Measurements from ENCODE around the gene SPRYD7.

Gene SPRYD7

GRCh38 chr13:49936968-49937273 lies 781 bp upstream of the SPRYD7 start:
- no peaks in the 10 kb centered on the region for H3K9me3 ChIP-seq
- TF ChIP-seq CTCF (IDR thresholded peaks at IDR 0.05; ENCODE audit: low read depth, low read length) = no peak
- peak overlapping the region; percentile 92 for H3K4me3 ChIP-seq (ENCODE audit: low read depth, low read length)
- no peaks in the 10 kb centered on the region for H3K36me3 ChIP-seq
- H3K4me1 ChIP-seq = 0 out of 2 replicates have a peak, but pooled peaks cover 3% of the 10 kb centered on the region
- peaks cover 6% of the 10 kb centered on the region for H3K27me3 ChIP-seq
- no peak for DNase-seq

GRCh38 chr13:49935171-49936074 lies 717 bp downstream of the SPRYD7 start:
- peaks cover 6% of the 10 kb centered on the region for H3K27me3 ChIP-seq
- H3K4me3 ChIP-seq (ENCODE audit: low read depth, low read length) = peak overlapping the region; percentile 92
- H3K36me3 ChIP-seq = no peaks in the 10 kb centered on the region
- H3K9me3 ChIP-seq = no peaks in the 10 kb centered on the region
- no peak for TF ChIP-seq CTCF (IDR thresholded peaks at IDR 0.05; ENCODE audit: low read depth, low read length)
- H3K4me1 ChIP-seq = 0 out of 2 replicates have a peak, but pooled peaks cover 3% of the 10 kb centered on the region
- DNase-seq = peak; percentile 50

GRCh38 chr13:49933511-49933910 lies 2.6 kb downstream of the SPRYD7 start:
- no peak for TF ChIP-seq CTCF (IDR thresholded peaks at IDR 0.05; ENCODE audit: low read depth, low read length)
- no peaks in the 10 kb centered on the region; the same call in none of the 2 replicates for H3K36me3 ChIP-seq
- no peaks in the 10 kb centered on the region for H3K9me3 ChIP-seq
- no peak for DNase-seq
- H3K4me3 ChIP-seq (ENCODE audit: low read depth, low read length) = no peak overlapping the region
- H3K4me1 ChIP-seq = 0 out of 2 replicates have a peak, but pooled peaks cover 3% of the 10 kb centered on the region
- no peaks in the 10 kb centered on the region for H3K27me3 ChIP-seq

GRCh38 chr13:49932868-49933267 lies 3.3 kb downstream of the SPRYD7 start:
- Histone ChIP-seq H3K36me3 (no peaks in the 10 kb centered on the region; the same call in none of the 2 replicates), H3K27me3 (no peaks in the 10 kb centered on the region), H3K4me3 (ENCODE audit: low read depth, low read length) (no peak overlapping the region), H3K9me3 (no peaks in the 10 kb centered on the region), H3K4me1 (0 out of 2 replicates have a peak, but pooled peaks cover 3% of the 10 kb centered on the region)
- no peak for TF ChIP-seq CTCF (IDR thresholded peaks at IDR 0.05; ENCODE audit: low read depth, low read length)
- no peak for DNase-seq

- H3K4me3 ChIP-seq (ENCODE audit: low read depth, low read length) = no peak overlapping the region
- DNase-seq = no peak
- H3K36me3 ChIP-seq = no peaks in the 10 kb centered on the region; the same call in none of the 2 replicates
- no peaks in the 10 kb centered on the region for H3K9me3 ChIP-seq
- no peak for TF ChIP-seq CTCF (IDR thresholded peaks at IDR 0.05; ENCODE audit: low read depth, low read length)
- H3K27me3 ChIP-seq = no peaks in the 10 kb centered on the region
- 0 out of 2 replicates have a peak, but pooled peaks cover 3% of the 10 kb centered on the region for H3K4me1 ChIP-seq
Measured at GRCh38 chr13:49932066-49932465, 4.1 kb downstream of the SPRYD7 start.

- H3K9me3 ChIP-seq = no peaks in the 10 kb centered on the region
- H3K27me3 ChIP-seq = no peaks in the 10 kb centered on the region
- no peak overlapping the region for H3K4me3 ChIP-seq (ENCODE audit: low read depth, low read length)
- no peaks in the 10 kb centered on the region; the same call in 1 of the 2 replicates for H3K4me1 ChIP-seq
- H3K36me3 ChIP-seq = peaks cover 14% of the 10 kb centered on the region
- no peak for TF ChIP-seq CTCF (IDR thresholded peaks at IDR 0.05; ENCODE audit: low read depth, low read length)
- DNase-seq = no peak
Measured at GRCh38 chr13:49927755-49928154, 8.4 kb downstream of the SPRYD7 start.
